GM21515 (cell line): Measurements from ENCODE around the gene CNRIP1.
"Not testable (repeated sequence)": the region's sequence is repeated elsewhere in the genome, so short reads cannot be mapped to it uniquely, and the experiment has no call there.

Source experiments
- ATAC-seq: cut with Tn5 transposase; IDR thresholded peaks from one replicate; pipeline ENCODE4 v1.9.1; 2021; ENCODE audit not compliant: unreplicated experiment

The CNRIP1 gene

GRCh38 chr2:68319398-68320117 is at the start of gene CNRIP1:
CNRIP1 (minus strand) TSS chr2:68319949; CDS start chr2:68319400, 549 bp downstream.
- ATAC-seq: no peak

GRCh38 chr2:68369337-68369734 is 49.6 kb upstream of the CNRIP1 start:
- ATAC-seq: no peak

GRCh38 chr2:68368654-68369336 is 49.0 kb upstream of the CNRIP1 start:
- no peak for ATAC-seq

- ATAC-seq: no peak
Observed at GRCh38 chr2:68367953-68368653, 48.4 kb upstream of the CNRIP1 start.

GRCh38 chr2:68366083-68366560 is 46.4 kb upstream of the CNRIP1 start:
- ATAC-seq: peak; percentile 34

- ATAC-seq: peak; percentile 63
Observed at GRCh38 chr2:68365087-68365486, 45.3 kb upstream of the CNRIP1 start, which contains the start of gene PLEK. PLEK (plus strand) TSS chr2:68365282; CDS start chr2:68365352, 70 bp downstream.

- no peak for ATAC-seq
Observed at GRCh38 chr2:68363721-68364120, 44.0 kb upstream of the CNRIP1 start.

- ATAC-seq: no peak
Observed at GRCh38 chr2:68362749-68363148, 43.0 kb upstream of the CNRIP1 start.

- ATAC-seq: peak; percentile 53
Observed at GRCh38 chr2:68362069-68362468, 42.3 kb upstream of the CNRIP1 start.

- ATAC-seq: no peak
Observed at GRCh38 chr2:68359889-68360288, 40.1 kb upstream of the CNRIP1 start.

- ATAC-seq: peak; percentile 62
Observed at GRCh38 chr2:68357605-68358337, 38.0 kb upstream of the CNRIP1 start.

GRCh38 chr2:68356599-68357239 is 37.0 kb upstream of the CNRIP1 start:
- ATAC-seq: no peak

- no peak for ATAC-seq
Observed at GRCh38 chr2:68352651-68353391, 33.1 kb upstream of the CNRIP1 start.

- no peak for ATAC-seq
Observed at GRCh38 chr2:68351997-68352396, 32.2 kb upstream of the CNRIP1 start.

- not testable (repeated sequence) for ATAC-seq
Observed at GRCh38 chr2:68349091-68349490, 29.3 kb upstream of the CNRIP1 start.

- ATAC-seq: no peak
Observed at GRCh38 chr2:68345129-68345875, 25.6 kb upstream of the CNRIP1 start.

GRCh38 chr2:68344031-68344430 is 24.3 kb upstream of the CNRIP1 start:
- ATAC-seq: no peak

- no peak for ATAC-seq
Observed at GRCh38 chr2:68342470-68342869, 22.7 kb upstream of the CNRIP1 start.

- ATAC-seq: no peak
Observed at GRCh38 chr2:68341583-68341982, 21.8 kb upstream of the CNRIP1 start.
